ENCODE measurements around the gene LRRC4C.

Gene LRRC4C

GRCh38 chr11:40679276-40679675, 780.2 kb downstream of the LRRC4C start:
- no peak for TF ChIP-seq EZH2 (IDR thresholded peaks at IDR 0.05; ENCODE audit: borderline replicate concordance, low read depth, low read length, severe bottlenecking)
- TF ChIP-seq, protein P1, sequence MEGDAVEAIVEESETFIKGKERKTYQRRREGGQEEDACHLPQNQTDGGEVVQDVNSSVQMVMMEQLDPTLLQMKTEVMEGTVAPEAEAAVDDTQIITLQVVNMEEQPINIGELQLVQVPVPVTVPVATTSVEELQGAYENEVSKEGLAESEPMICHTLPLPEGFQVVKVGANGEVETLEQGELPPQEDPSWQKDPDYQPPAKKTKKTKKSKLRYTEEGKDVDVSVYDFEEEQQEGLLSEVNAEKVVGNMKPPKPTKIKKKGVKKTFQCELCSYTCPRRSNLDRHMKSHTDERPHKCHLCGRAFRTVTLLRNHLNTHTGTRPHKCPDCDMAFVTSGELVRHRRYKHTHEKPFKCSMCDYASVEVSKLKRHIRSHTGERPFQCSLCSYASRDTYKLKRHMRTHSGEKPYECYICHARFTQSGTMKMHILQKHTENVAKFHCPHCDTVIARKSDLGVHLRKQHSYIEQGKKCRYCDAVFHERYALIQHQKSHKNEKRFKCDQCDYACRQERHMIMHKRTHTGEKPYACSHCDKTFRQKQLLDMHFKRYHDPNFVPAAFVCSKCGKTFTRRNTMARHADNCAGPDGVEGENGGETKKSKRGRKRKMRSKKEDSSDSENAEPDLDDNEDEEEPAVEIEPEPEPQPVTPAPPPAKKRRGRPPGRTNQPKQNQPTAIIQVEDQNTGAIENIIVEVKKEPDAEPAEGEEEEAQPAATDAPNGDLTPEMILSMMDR (IDR thresholded peaks at IDR 0.05; ENCODE audit: borderline replicate concordance, extremely low read depth, low read length, poor library complexity, severe bottlenecking) = no peak
- no peaks in the 10 kb centered on the region for H3K79me2 ChIP-seq (ENCODE audit: insufficient read depth, low read length)
- ATAC-seq (ENCODE audit: insufficient read depth, low read depth) = no peak

GRCh38 chr11:40647295-40647694, 812.2 kb downstream of the LRRC4C start:
- Histone ChIP-seq H4K20me1 (ENCODE audit: insufficient read depth, low read length) (no peaks in the 10 kb centered on the region), H3K4me3 (ENCODE audit: low read depth in 1 of 2, low read length in 2 of 2) (no peak overlapping the region), H3K4me1 (ENCODE audit: insufficient read depth, low read length) (no peaks in the 10 kb centered on the region), H2AFZ (ENCODE audit: low read depth, low read length) (no peak overlapping the region), H3K36me3 (ENCODE audit: insufficient read depth, low read length) (no peaks in the 10 kb centered on the region), H3K9ac (ENCODE audit: low read depth, low read length) (no peak overlapping the region), H3K9me3 (ENCODE audit: insufficient read depth, low read length, severe bottlenecking) (peaks cover 4% of the 10 kb centered on the region), H3K27me3 (ENCODE audit: insufficient read depth, low read length, poor library complexity) (no peaks in the 10 kb centered on the region), H3K4me2 (ENCODE audit: insufficient read depth, low read length) (no peak overlapping the region), H3K27ac (ENCODE audit: low read length) (no peak overlapping the region), H3K79me2 (ENCODE audit: insufficient read depth, low read length) (no peaks in the 10 kb centered on the region)
- ATAC-seq (ENCODE audit: insufficient read depth, low read depth) (no peak), DNase-seq (no peak)
- TF ChIP-seq EZH2 (IDR thresholded peaks at IDR 0.05; ENCODE audit: borderline replicate concordance, low read depth, low read length, severe bottlenecking) = no peak
- TF ChIP-seq, protein P1 (IDR thresholded peaks at IDR 0.05; ENCODE audit: borderline replicate concordance, extremely low read depth, low read length, poor library complexity, severe bottlenecking) = no peak

More at GRCh38 chr11:40679276-40679675, 780.2 kb downstream of the LRRC4C start:
- no peak for DNase-seq
- no peaks in the 10 kb centered on the region for H3K9me3 ChIP-seq (ENCODE audit: insufficient read depth, low read length, severe bottlenecking)
- H3K4me1 ChIP-seq (ENCODE audit: insufficient read depth, low read length) = no peaks in the 10 kb centered on the region
- H3K27ac ChIP-seq (ENCODE audit: low read length) = no peak overlapping the region
- H3K36me3 ChIP-seq (ENCODE audit: insufficient read depth, low read length) = no peaks in the 10 kb centered on the region
- H2AFZ ChIP-seq (ENCODE audit: low read depth, low read length) = no peak overlapping the region
- no peak overlapping the region for H3K4me2 ChIP-seq (ENCODE audit: insufficient read depth, low read length)
- H3K9ac ChIP-seq (ENCODE audit: low read depth, low read length) = no peak overlapping the region
- H3K4me3 ChIP-seq (ENCODE audit: low read depth in 1 of 2, low read length in 2 of 2) = no peak overlapping the region
- H3K27me3 ChIP-seq (ENCODE audit: insufficient read depth, low read length, poor library complexity) = no peaks in the 10 kb centered on the region
- no peaks in the 10 kb centered on the region for H4K20me1 ChIP-seq (ENCODE audit: insufficient read depth, low read length)

DNA sequence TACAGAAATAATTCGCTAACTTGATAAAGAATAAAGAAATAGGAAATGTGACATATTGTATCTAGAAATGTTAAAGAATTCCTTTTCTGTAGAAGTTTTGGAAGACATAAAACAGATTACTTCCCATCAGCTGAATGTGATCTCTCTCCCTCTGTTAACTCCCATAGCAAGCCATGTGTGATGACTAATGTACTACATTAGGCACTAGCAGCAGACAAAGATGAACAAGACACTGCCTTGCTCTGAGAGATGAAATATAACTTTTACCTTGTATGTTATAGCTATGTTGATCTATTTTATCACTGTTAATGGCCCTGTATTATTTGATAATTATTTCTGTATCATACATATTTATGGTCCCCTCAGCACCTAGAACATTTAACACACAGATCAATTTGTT, 817.2 kb downstream of the LRRC4C start:
- no peaks in the 10 kb centered on the region for H3K27me3 ChIP-seq (ENCODE audit: insufficient read depth, low read length, poor library complexity)
- no peak for TF ChIP-seq EZH2 (IDR thresholded peaks at IDR 0.05; ENCODE audit: borderline replicate concordance, low read depth, low read length, severe bottlenecking)
- TF ChIP-seq, protein P1 (IDR thresholded peaks at IDR 0.05; ENCODE audit: borderline replicate concordance, extremely low read depth, low read length, poor library complexity, severe bottlenecking) = no peak
- ATAC-seq (ENCODE audit: insufficient read depth, low read depth) (no peak), DNase-seq (no peak)
- no peak overlapping the region for H3K9ac ChIP-seq (ENCODE audit: low read depth, low read length)
- no peak overlapping the region for H2AFZ ChIP-seq (ENCODE audit: low read depth, low read length)
- no peak overlapping the region for H3K4me3 ChIP-seq (ENCODE audit: low read depth in 1 of 2, low read length in 2 of 2)
- no peaks in the 10 kb centered on the region for H3K36me3 ChIP-seq (ENCODE audit: insufficient read depth, low read length)
- no peaks in the 10 kb centered on the region for H3K4me1 ChIP-seq (ENCODE audit: insufficient read depth, low read length)
- H3K4me2 ChIP-seq (ENCODE audit: insufficient read depth, low read length) = no peak overlapping the region
- H4K20me1 ChIP-seq (ENCODE audit: insufficient read depth, low read length) = no peaks in the 10 kb centered on the region
- no peaks in the 10 kb centered on the region for H3K9me3 ChIP-seq (ENCODE audit: insufficient read depth, low read length, severe bottlenecking)
- H3K27ac ChIP-seq (ENCODE audit: low read length) = no peak overlapping the region
- no peaks in the 10 kb centered on the region for H3K79me2 ChIP-seq (ENCODE audit: insufficient read depth, low read length)

GRCh38 chr11:40619654-40620053, 839.8 kb downstream of the LRRC4C start:
- no peaks in the 10 kb centered on the region for H3K9me3 ChIP-seq (ENCODE audit: insufficient read depth, low read length, severe bottlenecking)
- no peak overlapping the region for H3K4me2 ChIP-seq (ENCODE audit: insufficient read depth, low read length)
- no peaks in the 10 kb centered on the region for H3K79me2 ChIP-seq (ENCODE audit: insufficient read depth, low read length)
- H3K27me3 ChIP-seq (ENCODE audit: insufficient read depth, low read length, poor library complexity) = no peaks in the 10 kb centered on the region
- ATAC-seq (ENCODE audit: insufficient read depth, low read depth) (no peak), DNase-seq (no peak)
- TF ChIP-seq, protein P1 (IDR thresholded peaks at IDR 0.05; ENCODE audit: borderline replicate concordance, extremely low read depth, low read length, poor library complexity, severe bottlenecking) = no peak
- no peak for TF ChIP-seq EZH2 (IDR thresholded peaks at IDR 0.05; ENCODE audit: borderline replicate concordance, low read depth, low read length, severe bottlenecking)
- no peak overlapping the region for H3K4me3 ChIP-seq (ENCODE audit: low read depth in 1 of 2, low read length in 2 of 2)
- no peaks in the 10 kb centered on the region for H4K20me1 ChIP-seq (ENCODE audit: insufficient read depth, low read length)
- H3K4me1 ChIP-seq (ENCODE audit: insufficient read depth, low read length) = no peaks in the 10 kb centered on the region
- H3K36me3 ChIP-seq (ENCODE audit: insufficient read depth, low read length) = no peaks in the 10 kb centered on the region
- H3K9ac ChIP-seq (ENCODE audit: low read depth, low read length) = no peak overlapping the region
- H2AFZ ChIP-seq (ENCODE audit: low read depth, low read length) = no peak overlapping the region
- no peak overlapping the region for H3K27ac ChIP-seq (ENCODE audit: low read length)
